GM10266 (cell line): ENCODE data around the gene ACTL8.

ENCODE experiments used
- DNase-seq: peaks from one replicate; pipeline ENCODE4 v3.0.0; 2012; ENCODE audit errors: extremely low spot score
- TF ChIP-seq, protein P1 (sequence below): IDR thresholded peaks from 2 replicates; pipeline ENCODE4 v1.5.1; 2012; ENCODE audit warnings: mild to moderate bottlenecking, low read depth; ENCODE audit not compliant: control insufficient read depth, insufficient read depth; ENCODE audit errors: missing control alignments

The ACTL8 gene

GRCh38 chr1:17755120-17755519, at the start of gene ACTL8:
Gene ACTL8 (plus strand): TSS chr1:17755333. CDS start chr1:17823009, 67,676 bp downstream.
- TF ChIP-seq, protein P1, sequence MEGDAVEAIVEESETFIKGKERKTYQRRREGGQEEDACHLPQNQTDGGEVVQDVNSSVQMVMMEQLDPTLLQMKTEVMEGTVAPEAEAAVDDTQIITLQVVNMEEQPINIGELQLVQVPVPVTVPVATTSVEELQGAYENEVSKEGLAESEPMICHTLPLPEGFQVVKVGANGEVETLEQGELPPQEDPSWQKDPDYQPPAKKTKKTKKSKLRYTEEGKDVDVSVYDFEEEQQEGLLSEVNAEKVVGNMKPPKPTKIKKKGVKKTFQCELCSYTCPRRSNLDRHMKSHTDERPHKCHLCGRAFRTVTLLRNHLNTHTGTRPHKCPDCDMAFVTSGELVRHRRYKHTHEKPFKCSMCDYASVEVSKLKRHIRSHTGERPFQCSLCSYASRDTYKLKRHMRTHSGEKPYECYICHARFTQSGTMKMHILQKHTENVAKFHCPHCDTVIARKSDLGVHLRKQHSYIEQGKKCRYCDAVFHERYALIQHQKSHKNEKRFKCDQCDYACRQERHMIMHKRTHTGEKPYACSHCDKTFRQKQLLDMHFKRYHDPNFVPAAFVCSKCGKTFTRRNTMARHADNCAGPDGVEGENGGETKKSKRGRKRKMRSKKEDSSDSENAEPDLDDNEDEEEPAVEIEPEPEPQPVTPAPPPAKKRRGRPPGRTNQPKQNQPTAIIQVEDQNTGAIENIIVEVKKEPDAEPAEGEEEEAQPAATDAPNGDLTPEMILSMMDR: no peak
- DNase-seq: no peak

- TF ChIP-seq, protein P1: no peak
- no peak for DNase-seq
Observed at GRCh38 chr1:17706445-17706844, 48.7 kb upstream of the ACTL8 start.

- no peak for DNase-seq
- TF ChIP-seq, protein P1: no peak
Observed at GRCh38 chr1:17709981-17710380, 45.2 kb upstream of the ACTL8 start.

- TF ChIP-seq, protein P1: no peak
- no peak for DNase-seq
Observed at GRCh38 chr1:17710889-17711576, 44.1 kb upstream of the ACTL8 start.

DNA sequence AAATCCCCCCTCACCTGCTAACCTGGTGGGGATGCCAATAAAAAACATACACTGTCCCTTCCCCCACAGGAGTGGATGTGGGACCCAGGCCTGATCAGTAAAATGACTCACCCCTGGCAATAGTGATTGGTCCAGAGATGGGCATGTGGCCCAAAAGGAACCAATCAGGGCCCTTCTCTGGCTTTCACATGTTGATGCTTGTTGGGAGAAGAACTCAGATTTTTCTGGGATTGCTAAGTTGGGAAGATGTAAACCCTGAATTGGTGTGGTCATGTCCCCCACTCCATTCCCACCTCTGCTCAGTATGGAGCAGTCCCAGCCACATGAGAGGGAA, 43.6 kb upstream of the ACTL8 start:
- TF ChIP-seq, protein P1: no peak
- DNase-seq: no peak

DNA sequence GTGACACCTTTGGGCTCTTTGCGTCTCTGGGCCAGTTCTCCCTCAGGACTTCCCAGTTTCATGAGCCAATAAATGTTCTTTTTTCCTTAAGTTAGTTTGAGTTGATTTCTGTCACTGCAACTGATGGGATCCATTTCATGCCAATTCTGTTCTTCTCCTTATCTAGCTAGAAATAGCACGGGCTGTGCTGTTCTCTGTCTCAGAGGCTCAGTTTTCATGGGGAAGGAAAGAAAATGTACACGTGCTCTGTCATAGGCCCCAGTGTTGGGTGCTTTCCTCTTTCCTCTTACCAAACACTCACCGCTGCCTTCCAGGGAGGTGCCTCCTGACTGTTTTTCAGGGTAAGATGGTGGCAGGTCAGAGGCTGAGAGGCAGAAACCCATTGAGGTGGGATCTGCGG, 43.2 kb upstream of the ACTL8 start:
- TF ChIP-seq, protein P1: no peak
- no peak for DNase-seq

GRCh38 chr1:17713993-17714392, 41.1 kb upstream of the ACTL8 start:
- no peak for DNase-seq
- TF ChIP-seq, protein P1: no peak
